HG02852 (cell line): ENCODE measurements around the gene CMPK1.
A peak's percentile ranks its signal among the peaks of the same experiment; 100 is the strongest.

ENCODE experiments used
- ATAC-seq: cut with Tn5 transposase; IDR thresholded peaks from one replicate; pipeline ENCODE4 v1.9.1; 2021; ENCODE audit warnings: mild to moderate bottlenecking, moderate library complexity; ENCODE audit not compliant: unreplicated experiment

Gene CMPK1

GRCh38 chr1:47393141-47393540 is 59.6 kb downstream of the CMPK1 start:
- ATAC-seq: no peak

GRCh38 chr1:47395433-47395832 is 61.8 kb downstream of the CMPK1 start:
- ATAC-seq: no peak

DNA sequence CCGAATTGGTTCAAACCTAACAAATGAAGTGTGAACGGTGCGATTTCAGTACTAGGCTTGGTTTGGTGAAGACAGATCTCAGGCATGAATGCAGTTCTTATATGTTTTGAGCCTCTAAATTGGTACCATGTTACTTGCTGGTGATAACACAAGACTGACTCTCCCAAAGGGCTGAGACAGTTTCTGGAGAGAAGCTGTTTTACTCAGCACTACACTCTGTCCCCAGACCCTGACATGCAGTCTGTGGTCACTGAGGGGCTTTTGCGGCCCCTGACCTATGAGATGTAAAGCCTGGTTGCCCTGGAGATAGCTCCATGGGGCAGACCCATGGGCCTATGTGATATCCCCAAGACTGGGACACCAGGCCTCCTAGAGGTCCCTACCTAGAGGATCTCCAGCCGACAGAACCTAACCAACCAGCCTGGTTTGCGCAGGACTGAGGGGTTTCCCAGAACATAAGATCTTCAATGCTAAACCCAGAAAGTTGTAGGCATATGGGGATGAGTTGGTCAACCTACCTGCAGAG is 63.1 kb downstream of the CMPK1 start:
- no peak for ATAC-seq

- ATAC-seq: peak; percentile 63
Measured at GRCh38 chr1:47399138-47399845, 65.7 kb downstream of the CMPK1 start.

- ATAC-seq: no peak
Measured at GRCh38 chr1:47399846-47400155, 66.2 kb downstream of the CMPK1 start.

- ATAC-seq: no peak
Measured at GRCh38 chr1:47401761-47402160, 68.2 kb downstream of the CMPK1 start.

DNA sequence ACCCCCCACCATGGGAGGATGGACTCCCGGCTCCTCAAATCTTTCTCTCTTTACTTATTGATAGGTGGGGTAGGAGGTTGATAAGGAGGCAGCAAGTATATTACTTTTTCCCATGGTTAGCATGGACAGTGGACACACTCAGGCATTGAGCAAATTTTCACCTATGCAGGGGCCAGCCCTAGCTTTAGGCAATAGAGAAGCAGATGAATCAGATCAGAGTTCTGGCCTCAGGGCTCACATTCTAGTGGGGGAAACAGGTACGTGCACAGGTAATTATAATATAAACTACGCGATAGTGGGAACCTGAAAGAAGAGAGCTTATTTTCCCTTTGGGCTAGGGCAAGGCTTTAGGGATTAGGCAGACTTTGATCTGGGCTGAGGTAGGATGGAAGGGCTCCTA is 69.0 kb downstream of the CMPK1 start:
- ATAC-seq: no peak

- ATAC-seq: no peak
Measured at GRCh38 chr1:47403321-47403910, 69.8 kb downstream of the CMPK1 start.

GRCh38 chr1:47405697-47406096 is 72.1 kb downstream of the CMPK1 start:
- no peak for ATAC-seq

DNA sequence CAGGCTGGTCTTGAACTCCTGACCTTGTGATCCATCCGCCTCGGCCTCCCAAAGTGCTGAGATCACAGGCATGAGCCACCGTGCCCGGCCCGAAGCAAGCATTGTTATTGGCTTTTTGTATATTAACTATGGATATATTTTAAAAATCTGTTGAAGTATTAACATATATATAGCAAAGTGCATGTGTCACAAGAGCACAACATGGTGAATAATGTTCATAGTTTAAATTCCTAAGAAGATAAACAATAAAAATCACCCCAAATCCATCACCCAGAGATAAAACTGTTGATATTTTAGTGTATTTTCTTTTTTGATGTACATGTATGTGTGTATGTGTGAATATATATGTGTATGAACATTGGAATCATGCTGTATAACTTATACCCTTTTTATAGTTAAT is 73.4 kb downstream of the CMPK1 start:
- ATAC-seq: no peak

DNA sequence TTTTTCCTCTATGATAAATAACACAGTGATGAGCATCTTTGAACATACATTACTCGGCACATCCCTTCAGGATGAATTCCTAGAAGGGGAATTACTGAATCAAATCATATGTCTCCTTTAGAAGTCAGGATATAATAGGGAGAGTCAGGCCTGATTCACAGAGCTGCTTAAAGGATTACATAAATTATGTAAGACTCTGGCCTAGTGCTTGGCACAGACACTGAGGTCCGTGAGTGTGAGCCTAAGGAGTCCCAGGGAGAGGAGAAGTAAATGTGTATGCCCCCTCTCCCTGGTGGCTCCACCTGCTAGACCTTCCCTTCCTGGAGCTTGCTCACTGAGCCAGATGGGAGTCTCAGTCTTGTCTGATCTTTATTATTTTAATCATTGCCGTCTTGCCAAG is 73.9 kb downstream of the CMPK1 start:
- no peak for ATAC-seq

DNA sequence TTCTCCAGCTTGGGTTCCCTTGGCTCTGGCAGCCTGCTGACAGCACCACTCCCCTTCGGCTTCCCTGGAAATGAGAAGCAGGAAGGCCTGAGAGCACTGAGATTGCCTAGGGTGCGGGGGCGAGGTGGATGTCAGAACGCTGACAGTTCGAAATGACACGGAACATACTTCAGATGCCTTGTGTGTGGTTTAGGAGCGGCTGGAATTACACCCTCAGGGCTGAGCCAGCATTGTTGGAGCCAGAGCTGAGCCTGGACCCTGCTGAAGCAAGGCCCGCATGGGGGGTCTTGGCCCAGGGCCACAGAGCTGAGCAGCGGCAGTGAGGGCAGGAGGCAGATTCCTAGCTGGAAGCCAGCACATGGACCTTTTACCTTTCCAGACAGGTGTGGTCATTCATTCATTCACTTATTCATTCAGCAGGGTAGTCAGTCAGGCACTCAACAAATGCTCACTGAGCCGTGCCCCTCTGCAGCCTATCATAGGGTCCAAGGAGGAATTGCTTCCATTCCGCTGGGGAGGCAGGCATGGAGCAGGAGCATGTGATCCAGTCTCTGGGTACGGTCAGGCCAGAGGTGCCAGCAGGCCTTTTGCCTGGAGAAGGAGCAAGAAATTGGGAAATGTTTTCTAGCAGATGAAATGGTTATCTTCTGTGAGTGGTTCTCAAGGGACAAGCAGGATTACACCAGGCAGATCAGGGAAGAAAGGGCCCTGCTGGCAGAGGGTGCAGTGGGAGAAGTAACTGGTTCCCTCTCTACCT is 75.9 kb downstream of the CMPK1 start:
- ATAC-seq: no peak

- ATAC-seq: no peak
Measured at GRCh38 chr1:47410068-47410455, 76.5 kb downstream of the CMPK1 start.

GRCh38 chr1:47411436-47411835 is 77.8 kb downstream of the CMPK1 start:
- ATAC-seq: no peak

- no peak for ATAC-seq
Measured at GRCh38 chr1:47412437-47412836, 78.8 kb downstream of the CMPK1 start.

- no peak for ATAC-seq
Measured at GRCh38 chr1:47415728-47416318, 82.2 kb downstream of the CMPK1 start, which contains the start of gene FOXE3. Gene FOXE3, plus strand, starts transcription at chr1:47416285. Its CDS starts 31 bp downstream, at chr1:47416316.

DNA sequence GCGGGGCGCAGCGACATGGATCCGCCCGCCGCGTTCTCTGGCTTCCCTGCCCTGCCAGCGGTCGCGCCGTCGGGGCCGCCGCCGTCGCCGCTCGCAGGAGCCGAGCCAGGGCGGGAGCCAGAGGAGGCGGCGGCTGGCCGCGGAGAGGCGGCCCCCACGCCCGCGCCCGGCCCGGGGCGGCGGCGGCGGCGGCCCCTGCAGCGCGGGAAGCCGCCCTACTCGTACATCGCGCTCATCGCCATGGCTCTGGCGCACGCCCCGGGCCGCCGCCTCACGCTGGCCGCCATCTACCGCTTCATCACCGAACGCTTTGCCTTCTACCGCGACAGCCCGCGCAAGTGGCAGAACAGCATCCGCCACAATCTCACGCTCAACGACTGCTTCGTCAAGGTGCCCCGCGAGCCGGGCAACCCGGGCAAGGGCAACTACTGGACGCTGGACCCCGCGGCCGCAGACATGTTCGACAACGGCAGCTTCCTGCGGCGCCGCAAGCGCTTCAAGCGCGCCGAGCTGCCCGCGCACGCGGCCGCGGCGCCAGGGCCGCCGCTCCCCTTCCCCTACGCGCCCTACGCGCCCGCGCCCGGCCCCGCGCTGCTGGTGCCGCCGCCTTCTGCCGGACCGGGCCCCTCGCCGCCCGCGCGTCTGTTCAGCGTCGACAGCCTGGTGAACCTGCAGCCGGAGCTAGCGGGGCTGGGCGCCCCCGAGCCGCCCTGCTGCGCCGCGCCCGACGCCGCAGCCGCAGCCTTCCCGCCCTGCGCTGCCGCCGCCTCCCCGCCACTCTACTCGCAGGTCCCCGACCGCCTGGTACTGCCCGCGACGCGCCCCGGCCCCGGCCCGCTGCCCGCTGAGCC is 83.0 kb downstream of the CMPK1 start:
- no peak for ATAC-seq

- ATAC-seq: no peak
Measured at GRCh38 chr1:47417170-47418044, 83.8 kb downstream of the CMPK1 start.

GRCh38 chr1:47418122-47418521 is 84.5 kb downstream of the CMPK1 start:
- no peak for ATAC-seq
